T-cell (primary cell): ENCODE measurements around the gene PSD4. TPM values are rescaled to one million over a fixed set of nuclear protein-coding genes. Genes with fewer than 3 reads are reported as not detected.
A peak's percentile ranks its signal among the peaks of the same experiment; 100 is the strongest.

Experiments used
- ATAC-seq, 4 experiments: fragments of 200-7000 bp in 3 of 4; fragments of 150-1000 bp in 1 of 4; cut with Tn5 transposase; replicated peaks in 1 of 4; 1 replicate in 3 of 4; 2 replicates in 1 of 4; pipeline ENCODE4 v1.10.0; 2021; ENCODE audit warnings: moderate library complexity in 3 of 4, mild to moderate bottlenecking in 2 of 4, moderate number of reproducible peaks in 1 of 4
- CTCF ChIA-PET, 2 donors: fragments of 300-600 bp; sonication (Branson Sonifier 250); formaldehyde crosslinking; loops; one replicate each; lab custom pipeline; 2022; ENCODE audit warnings: antibody characterized with exemption in 2 of 2; lab: Charles Lee
- POLR2A ChIA-PET, 2 donors: fragments of 300-600 bp; sonication (Branson Sonifier 250); formaldehyde crosslinking; loops; one replicate each; lab custom pipeline; 2022; ENCODE audit warnings: antibody characterized with exemption in 2 of 2; lab: Charles Lee
- DNase-seq, 35 experiments: peaks; one replicate each; pipeline versions ENCODE4 v3.0.0 to v3.0.0-alpha.2; 2013 to 2023
- H3K27ac ChIP-seq: one replicate; pipeline ENCODE4 v1.5.1; 2013; ENCODE audit warnings: low read length
- H3K27me3 ChIP-seq, 2 experiments: replicated peaks in 1 of 2; 1 replicate in 1 of 2; 2 replicates in 1 of 2; pipeline versions ENCODE4 v1.6.1 to v1.7.0; 2013; ENCODE audit warnings: low read length in 1 of 2, mixed read lengths in 1 of 2; ENCODE audit not compliant: control insufficient read depth in 2 of 2, insufficient read depth in 2 of 2; ENCODE audit errors: extremely low read depth in 1 of 2
- H3K36me3 ChIP-seq, 2 donors: 1 replicate in 1 of 2; 2 replicates in 1 of 2; pipeline versions ENCODE4 v1.6.1 to v1.7.0; 2013; ENCODE audit warnings: low read length in 1 of 2; ENCODE audit not compliant: control insufficient read depth in 2 of 2, insufficient read depth in 1 of 2; ENCODE audit errors: extremely low read depth in 1 of 2
- H3K4me1 ChIP-seq, 2 experiments: 1 replicate in 1 of 2; 2 replicates in 1 of 2; pipeline versions ENCODE4 v1.6.1 to v1.7.0; 2013; ENCODE audit warnings: low read length in 2 of 2, mixed read lengths in 1 of 2; ENCODE audit not compliant: insufficient read depth in 2 of 2, control insufficient read depth in 1 of 2; ENCODE audit errors: extremely low read depth in 1 of 2
- H3K4me3 ChIP-seq, 2 donors: 1 replicate in 1 of 2; 2 replicates in 1 of 2; pipeline versions ENCODE4 v1.5.1 to v1.7.0; 2013; ENCODE audit warnings: mild to moderate bottlenecking in 2 of 2, low read length in 1 of 2, moderate library complexity in 1 of 2; ENCODE audit not compliant: control insufficient read depth in 1 of 2; ENCODE audit errors: extremely low read depth in 1 of 2
- H3K9me3 ChIP-seq: 2 replicates; pipeline ENCODE4 v1.7.0; 2013
- H3K27ac Mint-ChIP-seq, 2 donors: one replicate each; pipeline ENCODE4 v1.8.0; 2020 to 2021; ENCODE audit warnings: mild to moderate bottlenecking in 2 of 2, mixed read lengths in 2 of 2
- H3K27me3 Mint-ChIP-seq, 2 donors: one replicate each; pipeline ENCODE4 v1.8.0; 2021 to 2022; ENCODE audit warnings: mixed read lengths in 2 of 2
- H3K36me3 Mint-ChIP-seq: one replicate; pipeline ENCODE4 v1.8.0; 2021; ENCODE audit warnings: mixed read lengths
- H3K4me1 Mint-ChIP-seq, 3 donors: one replicate each; pipeline ENCODE4 v1.8.0; 2020 to 2022; ENCODE audit warnings: mixed read lengths in 3 of 3, mild to moderate bottlenecking in 1 of 3
- H3K4me3 Mint-ChIP-seq, 3 donors: one replicate each; pipeline ENCODE4 v1.8.0; 2020 to 2022; ENCODE audit warnings: mild to moderate bottlenecking in 3 of 3, mixed read lengths in 3 of 3, moderate library complexity in 3 of 3
- H3K9me3 Mint-ChIP-seq, 3 donors: one replicate each; pipeline ENCODE4 v1.8.0; 2020 to 2022; ENCODE audit warnings: mixed read lengths in 3 of 3
- WGBS: methylation state at CpG from one replicate; pipeline ENCODE4 v1.1.5; 2013; ENCODE audit warnings: missing lambda C conversion rate; ENCODE audit not compliant: insufficient coverage; 5-methylcytosine and 5-hydroxymethylcytosine counted together
- total RNA-seq, 35 experiments: library from RNA in 6 of 35; stranded (reverse) in 6 of 35; fragments of 120-200 nt in 1 of 35; gene quantifications; one replicate each; pipeline versions ENCODE4 v1.2.1 to v1.2.4 and lab custom pipeline; 2013 to 2026

PSD4 gene
- total RNA-seq, 5 donors from 2014 or later (not counting 1 experiment from before 2014, with no cell fraction given): 145 to 217 (median 150) TPM

DNA sequence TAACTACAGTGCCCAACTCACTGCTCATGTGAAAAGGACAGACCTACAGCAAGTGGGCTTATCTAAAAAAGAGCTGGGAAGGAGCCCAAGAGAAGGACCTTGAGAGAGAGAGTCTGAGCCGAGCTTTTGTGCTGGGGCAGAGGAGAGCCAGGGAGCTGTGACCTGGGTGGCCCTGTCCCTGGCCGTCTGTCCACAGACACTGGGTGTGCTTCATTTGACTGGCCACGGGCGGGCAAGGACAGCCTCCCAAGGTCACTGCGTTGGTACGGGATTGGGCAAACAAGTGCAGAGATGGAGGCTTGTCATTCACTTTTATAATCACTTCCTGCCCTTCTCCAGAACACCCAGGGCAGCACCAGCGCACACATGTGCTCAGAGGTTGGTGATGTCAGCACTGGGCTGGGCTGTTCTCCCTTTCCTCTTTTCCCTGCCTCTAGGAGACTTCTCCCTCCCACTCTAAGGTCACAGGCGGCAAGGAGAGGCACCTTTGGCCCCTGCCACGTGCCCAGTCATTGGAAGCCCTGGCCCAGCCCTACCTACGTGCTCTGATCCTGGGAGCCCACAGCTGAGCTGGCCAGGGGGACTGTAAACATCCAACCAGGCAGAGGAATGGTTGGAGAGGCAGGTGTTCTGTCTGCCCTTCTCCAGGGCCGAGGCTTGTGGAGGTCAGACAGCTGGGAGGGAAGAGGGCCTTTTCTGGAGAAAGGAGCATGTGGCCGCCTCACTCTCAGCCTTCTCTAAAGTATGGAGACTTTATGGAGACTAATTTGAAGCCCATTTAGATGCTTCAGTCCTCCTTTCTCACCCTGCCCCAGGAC lies 6.4 kb upstream of the PSD4 start:
- Histone ChIP-seq H3K4me3 (no peak overlapping the region), H3K9me3 (no peaks in the 10 kb centered on the region), H3K4me1 (peaks cover 44 to 57% of the 10 kb centered on the region in 2 experiments), H3K27me3 (no peaks in the 10 kb centered on the region), H3K27ac (peak overlapping the region; percentile 85), H3K36me3 (no peaks in the 10 kb centered on the region)
- CTCF ChIA-PET: interaction anchor here (0.9 to 2.1 kb wide), 4 partner anchors 11 to 37 kb away, joined by 3 to 14 read pairs (median 6); no protein-coding TSS in a partner anchor
- peak overlapping the region; percentile 96 to 100 for H3K27ac Mint-ChIP-seq
- H3K36me3 Mint-ChIP-seq: no peaks in the 10 kb centered on the region
- peaks cover 78 to 83% (median 79%) of the 10 kb centered on the region in 3 donors for H3K4me1 Mint-ChIP-seq
- DNase-seq: peak in 10 of 35 experiments; percentile 16 to 61 (median 38)
- WGBS: 69% methylated on average over 2 of the region's 12 CpGs
- H3K27me3 Mint-ChIP-seq: no peaks in the 10 kb centered on the region
- ATAC-seq: peak; percentile 65 to 70 (median 68)
- POLR2A ChIA-PET: interaction anchor here in 1 of 2 donors (0.5 kb wide), 1 partner anchor 55 kb away, joined by 3 read pairs; no protein-coding TSS in a partner anchor
- H3K4me3 Mint-ChIP-seq: peak overlapping the region; percentile 62 to 70 (median 63)
- peaks cover 0 to 3% (median 0%) of the 10 kb centered on the region in 3 donors for H3K9me3 Mint-ChIP-seq

DNA sequence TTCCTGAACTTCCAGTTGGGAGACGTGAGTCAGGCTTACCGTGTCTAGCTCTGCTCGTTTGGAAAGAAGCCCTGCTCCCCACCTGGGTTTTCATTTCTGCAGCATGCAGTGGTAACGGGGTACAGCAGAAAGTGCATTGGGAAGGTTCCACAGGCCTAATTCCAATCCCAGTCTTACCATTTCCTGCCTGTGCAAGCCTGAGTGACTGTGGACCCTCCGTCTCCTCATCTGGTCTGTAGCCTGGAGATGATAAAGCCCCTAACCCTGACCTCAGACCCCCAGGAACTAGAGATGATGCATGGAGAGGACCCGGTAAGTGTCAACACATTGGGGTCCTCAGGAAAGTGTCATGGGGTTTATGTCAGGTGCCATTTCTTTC lies 5.8 kb upstream of the PSD4 start:
- ATAC-seq (no peak), DNase-seq (no peak)
- peaks cover 78 to 83% (median 79%) of the 10 kb centered on the region in 3 donors for H3K4me1 Mint-ChIP-seq
- no peaks in the 10 kb centered on the region for H3K36me3 ChIP-seq
- H3K4me1 ChIP-seq: peaks cover 46 to 64% of the 10 kb centered on the region in 2 experiments
- ChIA-PET CTCF (interaction anchor here (0.6 to 1.5 kb wide), 3 partner anchors 30 to 200 kb away, joined by 3 to 7 read pairs (median 4); no protein-coding TSS in a partner anchor), POLR2A (interaction anchor here in 1 of 2 donors (0.5 to 1.1 kb wide), 2 partner anchors 12 to 56 kb away, joined by 3 read pairs; no protein-coding TSS in a partner anchor)
- H3K27me3 Mint-ChIP-seq: no peaks in the 10 kb centered on the region
- 94% methylated on average over 3 of the region's 6 CpGs for WGBS
- peak overlapping the region in 2 of 3 donors; percentile 62 to 70 for H3K4me3 Mint-ChIP-seq
- H3K27ac ChIP-seq: peak overlapping the region; percentile 85
- H3K9me3 Mint-ChIP-seq: peaks cover 0 to 3% (median 0%) of the 10 kb centered on the region in 3 donors
- no peaks in the 10 kb centered on the region for H3K27me3 ChIP-seq
- H3K36me3 Mint-ChIP-seq: no peaks in the 10 kb centered on the region
- no peaks in the 10 kb centered on the region for H3K9me3 ChIP-seq
- H3K4me3 ChIP-seq: no peak overlapping the region
- H3K27ac Mint-ChIP-seq: peak overlapping the region; percentile 96 to 100

DNA sequence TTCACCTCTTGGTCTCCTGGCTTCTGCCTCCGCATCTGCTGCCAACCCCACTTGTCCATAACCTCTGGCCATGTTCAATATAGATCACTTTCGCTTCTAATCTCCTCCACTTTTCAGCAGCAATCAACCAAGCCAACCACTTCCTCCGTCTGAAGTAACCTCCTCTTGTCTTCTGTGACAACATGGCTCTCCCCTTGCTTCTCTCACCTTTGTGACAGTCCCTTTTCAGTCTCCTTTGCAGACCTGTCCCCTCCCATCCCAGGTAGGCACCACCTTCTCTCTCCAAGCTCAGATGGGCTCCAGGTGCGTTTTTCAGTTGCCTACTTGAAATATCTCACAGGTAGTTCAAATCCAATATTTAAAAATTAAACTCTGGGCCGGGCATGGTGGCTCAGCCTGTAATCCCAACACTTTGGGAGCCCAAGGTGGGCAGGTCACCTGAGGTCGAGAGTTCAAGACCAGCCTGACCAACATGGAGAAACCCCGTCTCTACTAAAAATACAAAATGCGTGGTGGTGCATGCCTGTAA lies 4.7 kb upstream of the PSD4 start:
- Histone ChIP-seq H3K27ac (peak overlapping the region; percentile 85), H3K36me3 (no peaks in the 10 kb centered on the region), H3K9me3 (no peaks in the 10 kb centered on the region), H3K4me1 (peaks cover 50 to 74% of the 10 kb centered on the region in 2 experiments), H3K4me3 (peak overlapping the region; percentile 11 to 13), H3K27me3 (no peaks in the 10 kb centered on the region)
- no peaks in the 10 kb centered on the region for H3K36me3 Mint-ChIP-seq
- H3K9me3 Mint-ChIP-seq: peaks cover 0 to 3% (median 0%) of the 10 kb centered on the region in 3 donors
- DNase-seq: peak in 15 of 35 experiments; percentile 10 to 77 (median 37)
- peak; percentile 50 to 60 (median 56) for ATAC-seq
- peak overlapping the region; percentile 96 to 100 for H3K27ac Mint-ChIP-seq
- H3K4me3 Mint-ChIP-seq: peak overlapping the region; percentile 29 to 70 (median 62)
- 49% methylated on average over 7 of the region's 8 CpGs for WGBS
- H3K4me1 Mint-ChIP-seq: peaks cover 84 to 91% (median 86%) of the 10 kb centered on the region in 3 donors
- ChIA-PET CTCF (no interaction called here), POLR2A (interaction anchor here in 1 of 2 donors (1.1 kb wide), 1 partner anchor 11 kb away, joined by 3 read pairs; no protein-coding TSS in a partner anchor)
- H3K27me3 Mint-ChIP-seq: no peaks in the 10 kb centered on the region

DNA sequence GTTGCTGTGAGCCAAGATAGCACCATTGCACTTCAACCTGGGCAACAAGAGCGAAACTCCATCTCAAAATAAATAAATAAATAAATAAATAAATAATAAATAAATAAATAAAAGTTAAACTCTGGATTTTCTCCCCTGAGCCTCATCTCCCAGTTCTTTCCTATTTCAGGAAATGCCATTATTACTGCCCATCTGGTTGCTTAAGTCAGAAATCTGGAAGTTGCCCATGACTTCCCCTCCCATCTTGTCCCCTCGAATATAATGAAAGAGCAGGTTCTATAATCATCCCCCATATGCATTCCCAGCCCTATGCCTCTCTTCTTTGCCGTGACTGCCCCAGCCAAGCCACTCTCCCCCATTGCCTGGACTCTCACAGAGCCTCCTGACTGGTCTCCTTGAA lies 4.2 kb upstream of the PSD4 start:
- ChIA-PET POLR2A (no interaction called here), CTCF (no interaction called here)

DNA sequence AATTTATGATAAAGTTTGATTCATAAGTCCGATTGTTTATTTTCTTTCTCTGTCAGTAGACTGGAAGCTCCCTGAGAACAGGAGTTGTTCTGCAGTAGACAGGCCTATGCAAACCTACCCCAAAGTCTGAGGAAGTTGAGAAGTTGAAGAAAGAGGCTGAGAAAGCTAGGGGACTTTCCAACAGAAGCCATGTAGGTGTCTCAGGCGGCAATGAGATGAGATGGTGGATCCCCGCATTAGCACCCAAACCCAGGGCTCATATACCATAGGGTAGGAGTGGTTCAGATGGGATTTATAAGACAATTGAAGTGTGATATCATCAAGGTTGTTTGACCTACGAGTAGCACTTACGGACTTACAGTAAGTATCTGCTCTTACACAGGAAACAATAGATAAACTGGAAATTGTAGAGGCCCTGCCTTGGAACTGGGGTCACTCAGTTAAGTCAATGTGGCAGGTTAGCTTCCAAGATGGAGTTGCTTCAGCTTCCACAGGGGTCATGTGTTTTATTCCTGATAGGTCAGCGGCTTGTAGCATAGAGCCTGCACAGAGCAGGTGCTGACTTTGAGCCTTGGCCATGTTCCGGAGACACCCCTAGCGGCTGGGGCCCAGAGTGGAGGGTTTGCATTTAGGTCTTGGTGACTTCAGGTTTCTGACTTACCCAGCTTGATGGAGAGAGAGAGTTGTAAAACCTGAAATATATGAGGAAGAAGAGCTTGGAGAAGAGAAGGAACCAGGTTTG lies 2.3 kb upstream of the PSD4 start:
- ChIA-PET CTCF (interaction anchor here (0.7 to 7.9 kb wide), 2 partner anchors 32 to 33 kb away, joined by 3 to 99 read pairs; no protein-coding TSS in a partner anchor), POLR2A (no interaction called here)
- peaks cover 6% of the 10 kb centered on the region for H3K36me3 Mint-ChIP-seq
- H3K9me3 Mint-ChIP-seq: peaks cover 0 to 3% (median 0%) of the 10 kb centered on the region in 3 donors
- DNase-seq (peak in 1 of 35 experiments; percentile 35), ATAC-seq (no peak)
- Histone ChIP-seq H3K27ac (peak overlapping the region; percentile 25), H3K36me3 (peaks cover 0 to 7% of the 10 kb centered on the region in 2 donors), H3K4me3 (no peak overlapping the region), H3K9me3 (no peaks in the 10 kb centered on the region), H3K4me1 (peaks cover 54 to 94% of the 10 kb centered on the region in 2 experiments), H3K27me3 (no peaks in the 10 kb centered on the region)
- H3K4me3 Mint-ChIP-seq: peak overlapping the region in 1 of 3 donors; percentile 86
- peaks cover 0 to 2% of the 10 kb centered on the region in 2 donors for H3K27me3 Mint-ChIP-seq
- H3K27ac Mint-ChIP-seq: peak overlapping the region; percentile 90 to 96
- peaks cover 83 to 85% (median 84%) of the 10 kb centered on the region in 3 donors for H3K4me1 Mint-ChIP-seq
- WGBS: 95% methylated on average over 3 of the region's 8 CpGs

More for the DNA sequence above, 4.2 kb upstream of the PSD4 start:
- peaks cover 50 to 78% of the 10 kb centered on the region in 2 experiments for H3K4me1 ChIP-seq
- no peaks in the 10 kb centered on the region for H3K27me3 Mint-ChIP-seq
- peaks cover 82 to 86% (median 85%) of the 10 kb centered on the region in 3 donors for H3K4me1 Mint-ChIP-seq
- DNase-seq (no peak), ATAC-seq (no peak)
- H3K27ac Mint-ChIP-seq: peak overlapping the region; percentile 87 to 91
- 100% methylated on average over 1 of the region's 3 CpGs for WGBS
- no peaks in the 10 kb centered on the region for H3K36me3 Mint-ChIP-seq
- H3K4me3 ChIP-seq: no peak overlapping the region
- peak overlapping the region; percentile 26 for H3K27ac ChIP-seq
- H3K36me3 ChIP-seq: no peaks in the 10 kb centered on the region
- H3K9me3 ChIP-seq: no peaks in the 10 kb centered on the region
- peak overlapping the region in 2 of 3 donors; percentile 25 to 53 for H3K4me3 Mint-ChIP-seq
- no peaks in the 10 kb centered on the region for H3K27me3 ChIP-seq
- peaks cover 0 to 3% (median 0%) of the 10 kb centered on the region in 3 donors for H3K9me3 Mint-ChIP-seq
